Parathyroid adenoma (tissue), 2 donors: ENCODE data around the gene DOK7.

ENCODE experiments used
- H2AFZ ChIP-seq: fragments of 300-600 bp; sonication (generic); one replicate; pipeline ENCODE4 v1.7.0; 2017; ENCODE audit warnings: antibody characterized with exemption, mild to moderate bottlenecking
- H3K27ac ChIP-seq: fragments of 300-600 bp; sonication (generic); one replicate; pipeline ENCODE4 v1.7.0; 2017
- H3K27me3 ChIP-seq: fragments of 300-600 bp; sonication (generic); one replicate; pipeline ENCODE4 v1.7.0; 2017; ENCODE audit warnings: low read length; ENCODE audit not compliant: control insufficient read depth, insufficient read depth
- H3K36me3 ChIP-seq: fragments of 300-600 bp; sonication (generic); one replicate; pipeline ENCODE4 v1.7.0; 2017; ENCODE audit warnings: low read length; ENCODE audit not compliant: control insufficient read depth, insufficient read depth
- H3K4me1 ChIP-seq: fragments of 300-600 bp; sonication (generic); one replicate; pipeline ENCODE4 v1.7.0; 2017; ENCODE audit warnings: control low read depth
- H3K4me2 ChIP-seq: fragments of 300-600 bp; sonication (generic); one replicate; pipeline ENCODE4 v1.7.0; 2017; ENCODE audit warnings: low read length
- H3K4me3 ChIP-seq: fragments of 300-600 bp; sonication (generic); one replicate; pipeline ENCODE4 v1.7.0; 2017; ENCODE audit warnings: low read depth, low read length
- H3K79me2 ChIP-seq: fragments of 300-600 bp; sonication (generic); one replicate; pipeline ENCODE4 v1.7.0; 2017; ENCODE audit warnings: control low read depth
- H3K9ac ChIP-seq: fragments of 300-600 bp; sonication (generic); one replicate; pipeline ENCODE4 v1.7.0; 2017; ENCODE audit warnings: mild to moderate bottlenecking
- H3K9me3 ChIP-seq: fragments of 300-600 bp; sonication (generic); one replicate; pipeline ENCODE4 v1.7.0; 2017; ENCODE audit warnings: low read length; ENCODE audit not compliant: control insufficient read depth
- CTCF ChIP-seq: fragments of 300-600 bp; sonication (generic); IDR thresholded peaks from one replicate; pipeline ENCODE4 v1.7.0; 2017; ENCODE audit warnings: antibody characterized with exemption, mild to moderate bottlenecking
- donor health status: primary hyperparathyroidism.

Gene DOK7

DNA sequence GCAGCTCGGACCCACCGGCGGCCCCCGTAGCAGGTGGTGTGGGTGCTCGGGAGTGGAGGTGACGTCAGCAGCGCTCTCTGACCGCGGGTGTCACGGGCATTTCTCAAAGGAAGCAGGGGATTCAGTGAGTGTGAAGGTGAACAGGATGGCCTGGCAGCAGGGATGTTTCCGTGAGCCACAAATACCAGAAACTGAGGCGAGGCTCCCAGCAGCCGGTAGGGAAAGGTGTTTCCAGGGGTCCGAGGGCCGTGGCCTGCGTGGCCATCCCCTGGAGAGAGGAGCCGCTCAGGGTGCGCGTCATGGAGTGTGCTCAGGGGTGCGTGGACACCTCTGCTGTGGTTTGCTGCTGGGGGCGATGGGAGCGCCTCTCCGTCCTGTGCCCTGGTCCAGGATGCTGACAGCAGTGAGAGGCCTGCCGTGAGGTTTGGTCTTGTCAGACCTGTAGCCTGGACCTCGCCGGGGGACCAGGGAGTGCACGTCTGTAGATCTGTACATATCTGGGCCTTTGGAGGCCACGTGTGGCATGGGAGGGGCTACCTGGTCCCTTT is 31.6 kb upstream of the DOK7 start:
- H3K27me3 ChIP-seq = no peaks in the 10 kb centered on the region
- H3K79me2 ChIP-seq = no peaks in the 10 kb centered on the region
- H3K9me3 ChIP-seq = no peaks in the 10 kb centered on the region
- H3K36me3 ChIP-seq = no peaks in the 10 kb centered on the region
- no peak for TF ChIP-seq CTCF
- H3K4me1 ChIP-seq = no peaks in the 10 kb centered on the region
- H2AFZ ChIP-seq = no peak overlapping the region
- no peak overlapping the region for H3K4me3 ChIP-seq
- no peak overlapping the region for H3K9ac ChIP-seq
- no peak overlapping the region for H3K4me2 ChIP-seq
- no peak overlapping the region for H3K27ac ChIP-seq

DNA sequence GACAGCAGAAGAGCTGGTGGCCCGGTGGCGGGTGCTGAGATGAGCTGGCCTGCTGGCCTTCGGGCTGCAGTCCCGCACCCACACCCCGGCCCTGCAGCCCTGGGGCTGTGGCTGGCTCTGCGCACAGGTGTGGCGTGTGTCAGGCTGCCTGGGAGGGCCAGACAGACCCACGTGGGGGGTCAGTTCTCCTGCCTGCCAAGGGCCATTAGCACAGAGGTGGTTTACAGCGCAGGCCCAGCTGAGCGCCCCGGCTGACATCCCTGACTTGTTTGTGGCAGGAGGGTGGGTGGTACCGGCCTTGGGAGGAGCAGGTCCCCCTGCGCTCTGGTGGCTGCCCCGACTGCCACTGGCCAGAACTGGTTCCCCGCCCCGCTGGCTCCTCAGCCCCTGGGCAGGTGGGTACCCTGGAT is 30.7 kb upstream of the DOK7 start:
- TF ChIP-seq CTCF = no peak
- Histone ChIP-seq H3K4me3 (no peak overlapping the region), H3K9me3 (no peaks in the 10 kb centered on the region), H3K27ac (no peak overlapping the region), H3K27me3 (no peaks in the 10 kb centered on the region), H3K4me1 (no peaks in the 10 kb centered on the region), H3K4me2 (no peak overlapping the region), H2AFZ (no peak overlapping the region), H3K9ac (no peak overlapping the region), H3K36me3 (no peaks in the 10 kb centered on the region), H3K79me2 (no peaks in the 10 kb centered on the region)

DNA sequence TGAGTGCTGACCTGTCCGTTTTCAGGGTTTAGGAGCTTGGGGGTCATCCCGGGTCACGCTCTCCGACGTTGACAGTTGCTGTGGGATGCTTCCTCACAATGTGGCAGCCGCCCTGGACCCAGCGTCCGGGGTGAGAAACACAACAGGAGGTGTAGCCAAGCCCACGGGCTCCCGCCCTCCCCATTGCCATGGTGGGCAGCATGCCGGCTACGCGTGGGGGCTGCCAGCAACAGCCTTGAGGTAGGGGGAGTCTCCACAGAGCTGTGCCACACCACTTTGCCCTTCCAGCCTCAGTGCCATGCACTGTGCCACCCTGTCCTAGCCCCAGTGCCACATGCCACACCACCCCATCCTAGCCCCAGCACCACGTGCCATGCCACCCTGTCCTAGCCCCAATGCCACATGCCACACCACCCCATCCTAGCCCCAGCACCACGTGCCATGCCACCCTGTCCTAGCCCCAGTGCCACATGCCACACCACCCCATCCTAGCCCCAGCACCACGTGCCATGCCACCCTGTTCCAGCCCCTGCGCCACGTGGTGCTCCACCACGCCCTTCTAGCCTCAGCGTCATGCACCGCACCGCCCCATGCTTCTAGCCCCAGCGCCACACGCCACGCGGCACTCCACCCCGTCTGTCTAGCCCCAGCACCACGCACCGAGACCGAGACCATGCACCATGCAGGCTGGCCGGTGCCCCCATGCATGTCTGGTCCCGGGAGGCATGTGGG is 29.8 kb upstream of the DOK7 start:
- H3K9ac ChIP-seq = no peak overlapping the region
- no peak overlapping the region for H3K27ac ChIP-seq
- H3K4me1 ChIP-seq = no peaks in the 10 kb centered on the region
- H3K79me2 ChIP-seq = no peaks in the 10 kb centered on the region
- no peaks in the 10 kb centered on the region for H3K36me3 ChIP-seq
- no peak for TF ChIP-seq CTCF
- no peak overlapping the region for H2AFZ ChIP-seq
- H3K9me3 ChIP-seq = no peaks in the 10 kb centered on the region
- no peaks in the 10 kb centered on the region for H3K27me3 ChIP-seq
- no peak overlapping the region for H3K4me2 ChIP-seq
- no peak overlapping the region for H3K4me3 ChIP-seq

DNA sequence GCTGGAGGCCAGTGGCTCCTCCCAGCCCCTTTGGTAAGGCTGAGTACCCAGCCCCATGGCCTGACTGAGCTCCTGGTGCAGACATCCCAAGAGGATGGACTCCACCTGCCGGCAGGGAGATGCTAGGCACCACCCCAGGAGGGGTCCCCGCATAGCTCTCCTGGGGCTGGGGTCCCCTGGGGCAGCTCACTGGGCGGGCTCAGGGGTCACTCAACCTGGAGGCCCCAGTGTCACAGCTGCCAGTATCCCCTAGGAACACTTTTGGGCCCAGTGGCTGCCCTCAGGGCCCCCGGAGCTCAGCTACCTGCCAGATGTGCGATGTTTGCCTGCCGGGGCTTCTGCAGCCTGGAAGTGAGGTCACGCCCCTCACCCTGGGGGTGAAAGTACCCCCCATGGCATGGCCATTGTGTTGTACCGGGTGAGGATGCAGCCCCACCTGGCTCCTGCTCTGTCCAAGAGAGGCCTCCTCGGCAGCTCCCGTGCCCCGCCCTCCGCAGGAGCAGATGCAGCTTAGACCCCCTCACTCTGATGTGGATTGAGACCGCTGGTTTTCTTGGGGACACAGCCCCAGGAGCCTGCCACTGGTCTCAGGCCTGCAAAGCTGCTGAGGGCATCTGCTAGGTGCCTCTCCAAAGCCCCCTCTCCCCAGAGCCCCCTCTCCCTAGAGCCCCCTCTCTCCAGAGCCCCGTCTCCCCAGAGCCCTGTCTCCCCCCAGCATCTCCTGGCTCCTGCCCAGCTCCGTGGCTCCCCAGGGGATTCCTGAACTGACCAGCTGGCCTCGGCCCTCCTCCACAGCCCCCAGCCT is 28.0 kb upstream of the DOK7 start:
- no peak overlapping the region for H3K4me2 ChIP-seq
- TF ChIP-seq CTCF = no peak
- no peaks in the 10 kb centered on the region for H3K36me3 ChIP-seq
- no peaks in the 10 kb centered on the region for H3K4me1 ChIP-seq
- no peaks in the 10 kb centered on the region for H3K79me2 ChIP-seq
- H3K9me3 ChIP-seq = no peaks in the 10 kb centered on the region
- H3K9ac ChIP-seq = no peak overlapping the region
- no peak overlapping the region for H3K4me3 ChIP-seq
- no peaks in the 10 kb centered on the region for H3K27me3 ChIP-seq
- H3K27ac ChIP-seq = no peak overlapping the region
- H2AFZ ChIP-seq = no peak overlapping the region
